GM10266 (cell line): ENCODE data around the gene CDKN2D.
"Not testable (repeated sequence)": the region's sequence is repeated elsewhere in the genome, so short reads cannot be mapped to it uniquely, and the experiment has no call there.

Experiments
- DNase-seq: peaks from one replicate; pipeline ENCODE4 v3.0.0; 2012; ENCODE audit errors: extremely low spot score
- TF ChIP-seq, protein P1 (sequence below): IDR thresholded peaks from 2 replicates; pipeline ENCODE4 v1.5.1; 2012; ENCODE audit warnings: mild to moderate bottlenecking, low read depth; ENCODE audit not compliant: control insufficient read depth, insufficient read depth; ENCODE audit errors: missing control alignments

Gene CDKN2D

DNA sequence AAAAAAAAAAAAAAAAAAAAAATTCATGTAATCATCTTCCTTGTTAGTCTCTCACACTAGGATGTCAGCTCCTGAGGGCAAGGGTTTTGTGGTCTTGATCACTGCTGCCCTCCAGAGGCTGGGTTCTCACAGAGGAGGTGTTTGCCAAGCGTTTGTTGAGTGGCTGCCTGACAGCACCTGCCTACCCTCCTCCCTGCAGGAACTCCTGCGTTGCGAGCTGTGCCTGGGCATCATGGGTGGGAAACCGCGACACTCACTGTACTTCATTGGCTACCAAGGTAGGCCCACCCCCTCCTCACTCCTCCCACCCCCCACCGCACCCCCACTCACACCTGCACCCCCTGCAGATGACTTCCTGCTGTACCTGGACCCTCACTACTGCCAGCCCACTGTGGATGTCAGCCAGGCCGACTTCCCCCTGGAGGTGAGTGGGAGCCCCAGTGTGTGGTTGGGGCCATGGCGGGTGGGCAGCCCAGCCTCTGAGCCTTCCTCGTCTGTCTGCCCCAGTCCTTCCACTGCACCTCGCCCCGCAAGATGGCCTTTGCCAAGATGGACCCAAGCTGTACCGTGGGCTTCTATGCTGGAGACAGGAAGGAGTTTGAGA, 17.0 kb downstream of the CDKN2D start:
- TF ChIP-seq, protein P1, sequence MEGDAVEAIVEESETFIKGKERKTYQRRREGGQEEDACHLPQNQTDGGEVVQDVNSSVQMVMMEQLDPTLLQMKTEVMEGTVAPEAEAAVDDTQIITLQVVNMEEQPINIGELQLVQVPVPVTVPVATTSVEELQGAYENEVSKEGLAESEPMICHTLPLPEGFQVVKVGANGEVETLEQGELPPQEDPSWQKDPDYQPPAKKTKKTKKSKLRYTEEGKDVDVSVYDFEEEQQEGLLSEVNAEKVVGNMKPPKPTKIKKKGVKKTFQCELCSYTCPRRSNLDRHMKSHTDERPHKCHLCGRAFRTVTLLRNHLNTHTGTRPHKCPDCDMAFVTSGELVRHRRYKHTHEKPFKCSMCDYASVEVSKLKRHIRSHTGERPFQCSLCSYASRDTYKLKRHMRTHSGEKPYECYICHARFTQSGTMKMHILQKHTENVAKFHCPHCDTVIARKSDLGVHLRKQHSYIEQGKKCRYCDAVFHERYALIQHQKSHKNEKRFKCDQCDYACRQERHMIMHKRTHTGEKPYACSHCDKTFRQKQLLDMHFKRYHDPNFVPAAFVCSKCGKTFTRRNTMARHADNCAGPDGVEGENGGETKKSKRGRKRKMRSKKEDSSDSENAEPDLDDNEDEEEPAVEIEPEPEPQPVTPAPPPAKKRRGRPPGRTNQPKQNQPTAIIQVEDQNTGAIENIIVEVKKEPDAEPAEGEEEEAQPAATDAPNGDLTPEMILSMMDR, result peak; percentile 17
- no peak for DNase-seq

DNA sequence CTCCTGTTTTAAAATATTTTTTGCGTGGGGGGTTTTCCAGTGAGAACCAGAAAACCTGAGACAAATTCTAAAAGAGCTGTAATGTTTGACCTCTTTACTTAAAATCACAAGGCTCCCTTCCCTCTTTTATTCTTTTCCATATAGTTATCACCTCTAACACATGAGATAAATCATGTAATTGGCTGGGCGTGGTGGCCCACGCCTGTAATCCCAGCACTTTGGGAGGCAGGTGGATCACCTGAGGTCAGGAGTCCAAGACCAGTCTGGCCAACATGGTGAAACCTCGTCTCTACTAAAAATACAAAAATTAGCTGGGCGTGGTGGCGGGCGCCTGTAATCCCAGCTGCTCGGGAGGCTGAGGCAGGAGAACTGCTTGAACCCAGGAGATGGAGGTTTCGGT, 17.8 kb downstream of the CDKN2D start:
- not testable (repeated sequence) for DNase-seq

DNA sequence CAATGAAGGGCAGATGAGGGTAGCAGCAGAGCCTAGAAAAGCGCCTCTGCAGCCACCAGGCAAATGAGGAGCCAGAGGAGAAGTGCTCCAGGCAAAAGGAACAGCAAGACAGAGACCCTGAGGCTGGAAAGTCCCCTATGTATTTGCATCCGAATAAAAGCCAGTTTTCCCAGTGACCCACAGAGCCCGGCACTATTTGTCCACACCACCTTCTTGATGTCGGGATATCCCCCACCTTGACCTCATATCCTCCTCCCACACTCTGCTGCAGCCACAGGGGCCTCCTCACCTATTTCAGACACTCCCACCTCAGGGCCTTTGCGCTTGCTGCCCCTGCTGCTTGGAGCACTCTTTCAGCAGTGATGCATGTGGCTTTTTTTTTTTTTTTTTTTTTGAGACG, 18.4 kb downstream of the CDKN2D start:
- peak; percentile 25 for DNase-seq
- TF ChIP-seq, protein P1, result no peak

DNA sequence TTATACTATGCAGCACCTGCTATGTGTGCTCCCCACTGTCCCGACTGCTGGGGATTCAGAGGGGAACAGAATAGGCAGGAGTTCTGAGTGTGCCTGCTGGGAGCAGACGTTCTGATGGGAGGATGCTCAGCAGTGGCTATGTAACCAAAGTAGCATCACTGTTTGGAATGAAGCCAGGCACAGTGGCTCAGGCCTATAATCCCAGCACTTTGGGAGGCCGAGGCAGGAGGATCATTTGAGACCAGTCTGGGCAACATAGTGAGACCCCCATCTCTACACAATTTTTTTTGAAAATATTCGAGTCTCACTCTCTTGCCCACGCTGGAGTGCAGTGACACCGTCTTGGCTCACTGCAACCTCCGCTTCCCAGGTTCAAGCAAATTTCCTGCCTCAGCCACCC, 19.0 kb downstream of the CDKN2D start:
- TF ChIP-seq, protein P1, result no peak
- DNase-seq, result no peak

DNA sequence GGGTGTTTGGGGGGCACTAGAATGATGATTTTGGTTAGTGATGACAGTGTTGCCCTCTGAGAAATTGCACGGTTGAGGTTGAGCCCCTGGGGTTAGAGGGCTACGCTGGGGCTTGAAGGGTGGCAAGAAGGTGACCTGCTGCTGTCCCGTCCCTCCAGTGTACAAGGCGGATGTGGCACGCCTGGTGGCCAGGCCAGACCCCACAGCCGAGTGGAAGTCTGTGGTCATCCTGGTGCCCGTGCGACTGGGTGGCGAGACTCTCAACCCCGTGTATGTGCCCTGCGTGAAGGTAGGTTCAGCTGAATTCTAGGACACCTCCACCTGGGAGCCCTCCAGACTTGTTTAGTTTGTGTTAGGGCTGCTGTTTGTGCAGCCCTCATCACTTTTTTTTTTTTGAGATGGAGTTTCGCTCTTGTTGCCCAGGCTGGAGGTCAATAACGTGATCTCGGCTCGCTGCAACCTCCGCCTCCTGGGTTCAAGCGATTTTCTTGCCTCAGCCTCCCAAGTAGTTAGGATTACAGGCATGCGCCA, 20.0 kb downstream of the CDKN2D start:
- DNase-seq, result peak; percentile 6
- TF ChIP-seq, protein P1, result no peak

DNA sequence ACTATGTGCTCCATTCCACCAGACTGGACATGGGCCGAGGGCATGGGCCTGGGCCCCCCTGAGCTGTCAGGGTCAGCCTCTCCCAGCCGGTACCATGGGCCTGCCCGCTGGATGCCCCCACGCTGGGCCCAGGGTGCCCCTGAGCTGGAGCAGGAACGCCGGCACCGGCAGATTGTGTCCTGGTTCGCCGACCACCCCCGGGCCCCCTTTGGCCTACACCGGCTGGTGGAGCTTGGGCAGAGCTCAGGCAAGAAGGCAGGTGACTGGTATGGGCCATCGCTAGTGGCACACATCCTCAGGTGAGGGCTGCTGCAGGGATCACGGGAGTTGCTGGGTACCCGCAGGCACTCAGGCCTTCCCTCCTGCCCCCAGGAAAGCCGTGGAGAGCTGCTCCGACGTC, 22.0 kb downstream of the CDKN2D start:
- peak; percentile 4 for DNase-seq
- TF ChIP-seq, protein P1, result no peak

DNA sequence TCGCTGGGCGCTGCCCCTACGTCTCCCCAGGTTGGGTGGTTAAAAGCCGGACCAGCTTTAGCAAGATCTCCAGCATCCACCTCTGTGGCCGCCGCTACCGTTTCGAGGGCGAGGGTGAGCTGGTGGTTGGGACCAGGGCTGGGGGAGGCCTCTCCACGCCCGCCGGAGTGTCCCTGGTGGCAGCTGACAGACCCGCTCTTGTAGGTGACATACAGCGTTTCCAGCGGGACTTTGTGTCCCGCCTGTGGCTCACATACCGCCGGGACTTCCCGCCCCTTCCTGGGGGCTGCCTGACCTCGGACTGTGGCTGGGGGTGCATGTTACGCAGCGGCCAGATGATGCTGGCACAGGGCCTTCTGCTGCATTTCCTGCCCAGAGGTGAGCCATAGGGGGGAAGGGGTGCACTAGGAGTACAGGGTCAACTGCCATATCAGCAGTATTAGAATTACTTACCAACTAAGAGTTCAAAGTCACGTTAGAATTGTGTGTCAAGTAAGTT, 24.0 kb downstream of the CDKN2D start:
- DNase-seq, result peak; percentile 24
- TF ChIP-seq, protein P1, result no peak
